SU-DHL-6 (cell line): ENCODE results near the gene HOXC4.

ENCODE experiments used
- H2AFZ ChIP-seq: fragments of 200-600 bp; sonication (generic); 2 replicates; pipeline ENCODE4 v1.6.1; 2014; ENCODE audit warnings: low read depth, mild to moderate bottlenecking, moderate library complexity, mixed read lengths, antibody characterized with exemption, low read length; ENCODE audit not compliant: severe bottlenecking
- H3F3A ChIP-seq: fragments of 200-600 bp; shearing (Covaris generic); 2 replicates; pipeline ENCODE4 v1.6.0; 2016; ENCODE audit warnings: antibody characterized with exemption, mild to moderate bottlenecking; ENCODE audit not compliant: insufficient read depth
- H3K27ac ChIP-seq: fragments of 200-600 bp; sonication (generic); 2 replicates; pipeline ENCODE4 v1.5.1; 2016; ENCODE audit warnings: low read depth, mild to moderate bottlenecking, low read length, moderate library complexity, mixed read lengths
- H3K27me3 ChIP-seq: fragments of 200-600 bp; sonication (generic), shearing (Covaris generic); 2 replicates; pipeline ENCODE4 v1.6.0; 2014; ENCODE audit warnings: mild to moderate bottlenecking, low read length
- H3K36me3 ChIP-seq: fragments of 200-600 bp; sonication (generic); 2 replicates; pipeline ENCODE4 v1.6.1; 2014; ENCODE audit warnings: mild to moderate bottlenecking, low read length, mixed read lengths
- H3K4me2 ChIP-seq: fragments of 300-600, 200-600 bp; shearing (Covaris generic), sonication (generic); 2 replicates; pipeline ENCODE4 v1.6.0; 2014; ENCODE audit warnings: low read length, low read depth, mild to moderate bottlenecking; ENCODE audit not compliant: poor library complexity, severe bottlenecking
- H3K4me3 ChIP-seq: fragments of 200-600 bp; sonication (generic); 2 replicates; pipeline ENCODE4 v1.5.1; 2014; ENCODE audit warnings: antibody characterized with exemption, low read length, mild to moderate bottlenecking, mixed read lengths; ENCODE audit not compliant: insufficient read depth, poor library complexity, severe bottlenecking
- H3K79me2 ChIP-seq: fragments of 200-600 bp; sonication (generic); 2 replicates; pipeline ENCODE4 v1.6.1; 2014; ENCODE audit warnings: mild to moderate bottlenecking, low read length, moderate library complexity; ENCODE audit not compliant: insufficient read depth
- H3K9ac ChIP-seq: fragments of 200-600 bp; sonication (generic); 2 replicates; pipeline ENCODE4 v1.7.0; 2014; ENCODE audit warnings: mild to moderate bottlenecking, low read length
- H3K9me2 ChIP-seq: fragments of 200-600 bp; sonication (generic); replicated peaks from 2 replicates; pipeline ENCODE4 v1.6.1; 2014; ENCODE audit warnings: low read length; ENCODE audit not compliant: insufficient read depth
- H3K9me3 ChIP-seq: fragments of 200-600 bp; sonication (generic); 2 replicates; pipeline ENCODE4 v1.6.1; 2014; ENCODE audit warnings: low read length, mixed read lengths; ENCODE audit not compliant: insufficient read depth
- H4K20me1 ChIP-seq: fragments of 200-600 bp; sonication (generic); 2 replicates; pipeline ENCODE4 v1.6.1; 2014; ENCODE audit warnings: low read depth, mild to moderate bottlenecking, antibody characterized with exemption, low read length, moderate library complexity, mixed read lengths
- EZH2phosphoT487 ChIP-seq: fragments of 200-600 bp; sonication (generic), shearing (Covaris generic); conservative IDR thresholded peaks from 2 replicates; pipeline ENCODE4 v1.6.1; 2018; ENCODE audit warnings: mild to moderate bottlenecking, antibody characterized with exemption, low read length, moderate library complexity, mixed read lengths
- TF ChIP-seq, protein P1 (sequence below): fragments of 200-600 bp; sonication (generic); IDR thresholded peaks from one replicate; pipeline ENCODE4 v1.5.1; 2017; ENCODE audit warnings: antibody characterized with exemption, mild to moderate bottlenecking, low read length, moderate library complexity; ENCODE audit not compliant: insufficient read depth, poor library complexity, severe bottlenecking

HOXC4 gene

DNA sequence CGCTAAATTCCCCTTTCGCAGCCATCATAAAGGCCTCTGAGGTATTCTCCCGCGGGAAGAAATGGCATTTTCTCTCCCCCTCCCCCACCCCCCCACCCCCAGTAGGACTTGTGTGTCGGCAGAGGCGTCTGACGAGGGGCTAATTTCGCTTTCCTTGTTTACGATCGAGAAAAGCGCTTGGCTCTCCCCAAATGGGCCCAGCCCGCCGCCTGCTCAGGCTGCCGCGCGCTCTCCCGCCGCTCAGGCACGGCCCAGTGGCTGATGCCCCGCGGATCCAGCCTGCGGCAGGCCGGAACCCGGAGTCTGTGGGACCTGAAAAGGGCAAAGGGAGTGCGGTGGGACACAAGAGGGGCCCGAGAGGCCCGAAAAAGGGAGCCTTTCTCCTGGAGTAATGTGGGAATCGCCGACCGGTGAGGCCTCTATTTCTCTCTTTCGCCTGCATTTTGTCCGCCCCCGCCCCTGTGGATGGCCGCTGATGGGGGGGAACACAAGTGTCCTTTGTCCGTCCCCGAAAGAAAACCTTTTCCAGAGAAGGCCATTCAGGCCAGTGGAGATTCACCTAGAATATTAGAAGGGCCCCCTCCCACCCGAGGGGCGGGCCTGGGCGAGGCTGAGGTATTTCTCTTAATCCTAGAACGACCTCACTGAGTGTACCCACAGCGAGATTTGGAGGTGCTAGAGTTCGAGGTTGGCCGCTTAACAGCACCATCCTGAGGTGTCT, 34.4 kb upstream of the HOXC4 start:
- no peak overlapping the region for H3K9ac ChIP-seq
- no peaks in the 10 kb centered on the region for H4K20me1 ChIP-seq
- H3K4me3 ChIP-seq = no peak overlapping the region
- H3K36me3 ChIP-seq = no peaks in the 10 kb centered on the region
- no peaks in the 10 kb centered on the region for H3K27me3 ChIP-seq
- TF ChIP-seq EZH2phosphoT487 = no peak
- TF ChIP-seq, protein P1, sequence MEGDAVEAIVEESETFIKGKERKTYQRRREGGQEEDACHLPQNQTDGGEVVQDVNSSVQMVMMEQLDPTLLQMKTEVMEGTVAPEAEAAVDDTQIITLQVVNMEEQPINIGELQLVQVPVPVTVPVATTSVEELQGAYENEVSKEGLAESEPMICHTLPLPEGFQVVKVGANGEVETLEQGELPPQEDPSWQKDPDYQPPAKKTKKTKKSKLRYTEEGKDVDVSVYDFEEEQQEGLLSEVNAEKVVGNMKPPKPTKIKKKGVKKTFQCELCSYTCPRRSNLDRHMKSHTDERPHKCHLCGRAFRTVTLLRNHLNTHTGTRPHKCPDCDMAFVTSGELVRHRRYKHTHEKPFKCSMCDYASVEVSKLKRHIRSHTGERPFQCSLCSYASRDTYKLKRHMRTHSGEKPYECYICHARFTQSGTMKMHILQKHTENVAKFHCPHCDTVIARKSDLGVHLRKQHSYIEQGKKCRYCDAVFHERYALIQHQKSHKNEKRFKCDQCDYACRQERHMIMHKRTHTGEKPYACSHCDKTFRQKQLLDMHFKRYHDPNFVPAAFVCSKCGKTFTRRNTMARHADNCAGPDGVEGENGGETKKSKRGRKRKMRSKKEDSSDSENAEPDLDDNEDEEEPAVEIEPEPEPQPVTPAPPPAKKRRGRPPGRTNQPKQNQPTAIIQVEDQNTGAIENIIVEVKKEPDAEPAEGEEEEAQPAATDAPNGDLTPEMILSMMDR = no peak
- no peaks in the 10 kb centered on the region for H3K9me3 ChIP-seq
- no peaks in the 10 kb centered on the region for H3K79me2 ChIP-seq
- H3K9me2 ChIP-seq = no peaks in the 10 kb centered on the region
- no peak overlapping the region for H3K27ac ChIP-seq
- no peak overlapping the region for H3K4me2 ChIP-seq
- H2AFZ ChIP-seq = no peak overlapping the region
- H3F3A ChIP-seq = no peaks in the 10 kb centered on the region

DNA sequence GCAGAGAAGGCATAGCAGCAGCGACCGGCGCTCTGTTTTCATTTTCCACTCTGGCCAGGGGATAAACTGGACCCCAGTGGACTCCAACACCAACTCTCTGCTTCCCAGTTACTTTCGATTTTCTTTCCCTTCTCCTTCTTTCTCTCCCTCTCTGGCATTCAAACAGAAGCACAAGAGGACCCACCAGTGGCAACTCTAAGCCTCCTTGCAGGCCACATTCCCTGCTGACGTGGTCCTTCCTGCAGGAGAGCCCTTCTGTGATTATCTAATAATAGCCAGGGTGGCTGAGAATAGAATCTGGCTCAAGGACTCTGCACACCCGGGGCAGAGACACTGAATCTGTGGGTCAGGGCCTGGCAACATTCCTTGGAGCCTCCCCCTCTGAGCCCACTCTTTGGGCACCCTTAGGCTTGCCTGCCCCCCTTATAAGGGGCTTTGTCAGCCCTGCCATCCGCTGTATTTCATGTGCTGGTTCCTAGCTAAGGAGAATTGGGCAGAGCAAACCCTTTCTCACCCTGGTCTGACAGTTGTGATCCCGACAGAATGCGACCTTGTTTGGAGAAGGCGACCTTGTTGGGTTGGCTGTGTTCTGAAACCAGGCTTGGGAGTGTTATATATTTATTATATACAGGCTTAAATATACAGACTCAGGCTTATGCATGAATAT, 33.6 kb upstream of the HOXC4 start:
- Histone ChIP-seq H2AFZ (no peak overlapping the region), H3K36me3 (no peaks in the 10 kb centered on the region), H3K27ac (no peak overlapping the region), H3K79me2 (no peaks in the 10 kb centered on the region), H3K9ac (no peak overlapping the region), H3F3A (no peaks in the 10 kb centered on the region), H3K4me3 (no peak overlapping the region), H3K9me3 (no peaks in the 10 kb centered on the region), H3K4me2 (no peak overlapping the region), H3K27me3 (no peaks in the 10 kb centered on the region), H3K9me2 (no peaks in the 10 kb centered on the region), H4K20me1 (no peaks in the 10 kb centered on the region)
- no peak for TF ChIP-seq EZH2phosphoT487
- TF ChIP-seq, protein P1 = no peak

DNA sequence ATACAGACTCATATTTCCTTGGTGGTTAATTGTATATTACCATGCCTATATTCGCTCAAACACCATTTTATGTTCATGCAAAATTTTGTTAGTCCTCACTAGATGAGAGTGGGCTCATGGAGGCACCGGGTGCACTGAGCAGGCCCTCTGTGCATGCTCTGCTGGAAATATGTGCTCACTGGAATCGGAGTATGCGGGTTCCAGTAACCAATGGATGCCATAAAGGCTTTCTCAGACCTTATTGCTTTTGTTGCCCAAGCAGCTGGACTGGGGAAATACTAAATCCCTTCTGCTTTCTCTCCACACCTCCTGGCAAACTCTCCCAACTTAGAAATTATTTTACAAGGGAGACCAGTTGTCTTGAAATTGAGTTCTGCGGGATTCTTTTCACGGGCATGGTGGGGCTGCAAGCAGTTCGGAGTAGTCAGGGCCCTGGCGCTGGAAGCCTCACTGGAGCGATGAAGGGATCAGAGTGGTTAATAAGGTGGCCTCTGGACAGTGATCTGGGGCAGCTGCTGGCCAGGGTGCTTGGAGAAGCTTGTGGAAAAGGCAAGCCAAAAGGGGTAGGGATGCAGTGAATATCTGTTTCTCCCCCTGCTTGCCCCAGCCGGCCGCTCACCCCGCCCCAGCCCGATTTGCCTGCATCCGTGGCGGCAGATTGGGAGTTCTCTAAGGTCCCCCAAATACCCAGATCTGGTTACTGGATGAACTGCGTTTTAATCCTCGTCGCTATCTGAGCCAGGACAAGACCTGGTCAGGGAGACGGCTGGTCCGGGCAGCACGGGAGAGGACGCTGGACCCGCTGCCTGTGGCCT, 32.8 kb upstream of the HOXC4 start:
- Histone ChIP-seq H3K27ac (no peak overlapping the region), H3K4me2 (no peak overlapping the region), H2AFZ (no peak overlapping the region)

More for the DNA sequence above, 32.8 kb upstream of the HOXC4 start:
- Histone ChIP-seq H3K9me3 (no peaks in the 10 kb centered on the region), H3F3A (no peaks in the 10 kb centered on the region), H3K4me3 (no peak overlapping the region), H3K36me3 (no peaks in the 10 kb centered on the region), H3K9ac (no peak overlapping the region), H3K9me2 (no peaks in the 10 kb centered on the region), H4K20me1 (no peaks in the 10 kb centered on the region), H3K27me3 (no peaks in the 10 kb centered on the region), H3K79me2 (no peaks in the 10 kb centered on the region)
- no peak for TF ChIP-seq EZH2phosphoT487
- TF ChIP-seq, protein P1 = no peak
